HAP-1 (cell line): ENCODE results near the gene CAND1.

Experiments used
- DNase-seq, 2 experiments: peaks; one replicate each; pipeline ENCODE4 v3.0.0-alpha.2; 2016 to 2020; ENCODE audit warnings: low spot score in 2 of 2
- H3K27me3 ChIP-seq: fragments of 250-450 bp; sonication (Bioruptor Pico); 2 replicates; pipeline ENCODE4 v1.5.1; 2020; ENCODE audit warnings: low read depth, mild to moderate bottlenecking, moderate library complexity
- H3K36me3 ChIP-seq: fragments of 250-450 bp; sonication (Bioruptor Pico); replicated peaks from 2 replicates; pipeline ENCODE4 v1.5.1; 2020; ENCODE audit warnings: mild to moderate bottlenecking
- H3K4me1 ChIP-seq: fragments of 250-450 bp; sonication (Bioruptor Pico); 2 replicates; pipeline ENCODE4 v1.5.1; 2020; ENCODE audit warnings: mild to moderate bottlenecking
- H3K4me3 ChIP-seq: fragments of 250-450 bp; sonication (Bioruptor Pico); 2 replicates; pipeline ENCODE4 v1.5.1; 2020; ENCODE audit warnings: mild to moderate bottlenecking, moderate library complexity
- H3K9me3 ChIP-seq: fragments of 250-450 bp; sonication (Bioruptor Pico); 2 replicates; pipeline ENCODE4 v1.5.1; 2020; ENCODE audit warnings: mild to moderate bottlenecking, moderate library complexity
- in situ Hi-C: fragments of 300-500 bp; cut with MboI; formaldehyde crosslinking; loops from 3 replicates; pipeline ENCODE4 v1.14.3; 2020; ENCODE audit warnings: low sequenced_read_pairs, inconsistent platforms, mixed read lengths

The CAND1 gene

GRCh38 chr12:67299526-67299925 is 30.4 kb downstream of the CAND1 start:
- peaks cover 77% of the 10 kb centered on the region for H3K36me3 ChIP-seq
- no peaks in the 10 kb centered on the region for H3K27me3 ChIP-seq
- H3K4me3 ChIP-seq = no peak overlapping the region
- no peaks in the 10 kb centered on the region for H3K4me1 ChIP-seq
- in situ Hi-C loops = no loop called here
- DNase-seq = no peak
- H3K9me3 ChIP-seq = no peaks in the 10 kb centered on the region

GRCh38 chr12:67299926-67300325 is 30.8 kb downstream of the CAND1 start:
- H3K27me3 ChIP-seq = no peaks in the 10 kb centered on the region
- no peak for DNase-seq
- H3K36me3 ChIP-seq = peaks cover 77% of the 10 kb centered on the region
- no peaks in the 10 kb centered on the region for H3K9me3 ChIP-seq
- in situ Hi-C loops = no loop called here
- no peaks in the 10 kb centered on the region for H3K4me1 ChIP-seq
- no peak overlapping the region for H3K4me3 ChIP-seq

- Histone ChIP-seq H3K4me3 (no peak overlapping the region), H3K4me1 (no peaks in the 10 kb centered on the region), H3K9me3 (no peaks in the 10 kb centered on the region), H3K27me3 (no peaks in the 10 kb centered on the region), H3K36me3 (peaks cover 90% of the 10 kb centered on the region)
- in situ Hi-C loops = no loop called here
- no peak for DNase-seq
These were observed 33.0 kb downstream of the CAND1 start for GRCh38 chr12:67302162-67302561.

GRCh38 chr12:67305544-67305943 is 36.4 kb downstream of the CAND1 start:
- Histone ChIP-seq H3K36me3 (peaks cover 88% of the 10 kb centered on the region), H3K4me1 (peaks cover 10% of the 10 kb centered on the region), H3K4me3 (no peak overlapping the region), H3K9me3 (no peaks in the 10 kb centered on the region), H3K27me3 (no peaks in the 10 kb centered on the region)
- in situ Hi-C loops = no loop called here
- no peak for DNase-seq

- in situ Hi-C loops = no loop called here
- no peaks in the 10 kb centered on the region for H3K27me3 ChIP-seq
- H3K36me3 ChIP-seq = peaks cover 87% of the 10 kb centered on the region
These were observed 37.6 kb downstream of the CAND1 start for GRCh38 chr12:67306712-67307111.

GRCh38 chr12:67315661-67316060 is 46.5 kb downstream of the CAND1 start:
- no peak overlapping the region for H3K4me3 ChIP-seq
- in situ Hi-C loops = no loop called here
- no peak for DNase-seq
- H3K27me3 ChIP-seq = no peaks in the 10 kb centered on the region
- H3K4me1 ChIP-seq = no peaks in the 10 kb centered on the region
- H3K36me3 ChIP-seq = peaks cover 47% of the 10 kb centered on the region
- no peaks in the 10 kb centered on the region for H3K9me3 ChIP-seq

More at GRCh38 chr12:67306712-67307111, 37.6 kb downstream of the CAND1 start:
- no peak for DNase-seq
- H3K9me3 ChIP-seq = no peaks in the 10 kb centered on the region
- no peak overlapping the region for H3K4me3 ChIP-seq
- H3K4me1 ChIP-seq = peaks cover 10% of the 10 kb centered on the region

- Histone ChIP-seq H3K27me3 (no peaks in the 10 kb centered on the region), H3K4me3 (no peak overlapping the region), H3K36me3 (peaks cover 17% of the 10 kb centered on the region), H3K9me3 (no peaks in the 10 kb centered on the region), H3K4me1 (no peaks in the 10 kb centered on the region)
- DNase-seq = no peak
- in situ Hi-C loops = no loop called here
These were observed 49.6 kb downstream of the CAND1 start for GRCh38 chr12:67318786-67319185.

GRCh38 chr12:67319936-67320335 is 50.8 kb downstream of the CAND1 start:
- Histone ChIP-seq H3K4me3 (no peak overlapping the region), H3K36me3 (peaks cover 8% of the 10 kb centered on the region), H3K4me1 (no peaks in the 10 kb centered on the region), H3K27me3 (no peaks in the 10 kb centered on the region), H3K9me3 (no peaks in the 10 kb centered on the region)
- no peak for DNase-seq
- in situ Hi-C loops = no loop called here

GRCh38 chr12:67320614-67321295 is 51.6 kb downstream of the CAND1 start:
- DNase-seq = no peak
- H3K9me3 ChIP-seq = no peaks in the 10 kb centered on the region
- no peak overlapping the region for H3K4me3 ChIP-seq
- H3K4me1 ChIP-seq = no peaks in the 10 kb centered on the region
- in situ Hi-C loops = no loop called here
- peaks cover 8% of the 10 kb centered on the region for H3K36me3 ChIP-seq
- no peaks in the 10 kb centered on the region for H3K27me3 ChIP-seq

- Histone ChIP-seq H3K9me3 (no peaks in the 10 kb centered on the region), H3K4me3 (no peak overlapping the region), H3K36me3 (peaks cover 8% of the 10 kb centered on the region), H3K27me3 (no peaks in the 10 kb centered on the region), H3K4me1 (no peaks in the 10 kb centered on the region)
- no peak for DNase-seq
- in situ Hi-C loops = no loop called here
These were observed 53.4 kb downstream of the CAND1 start for GRCh38 chr12:67322580-67322979.

- Histone ChIP-seq H3K9me3 (no peaks in the 10 kb centered on the region), H3K27me3 (no peaks in the 10 kb centered on the region), H3K36me3 (peaks cover 8% of the 10 kb centered on the region), H3K4me3 (no peak overlapping the region), H3K4me1 (no peaks in the 10 kb centered on the region)
- DNase-seq = no peak
- in situ Hi-C loops = no loop called here
These were observed 53.8 kb downstream of the CAND1 start for GRCh38 chr12:67323007-67323406.

- Histone ChIP-seq H3K27me3 (no peaks in the 10 kb centered on the region), H3K4me3 (no peak overlapping the region), H3K4me1 (no peaks in the 10 kb centered on the region), H3K9me3 (no peaks in the 10 kb centered on the region), H3K36me3 (no peaks in the 10 kb centered on the region; the same call in 1 of the 2 replicates)
- in situ Hi-C loops = no loop called here
- no peak for DNase-seq
These were observed 57.5 kb downstream of the CAND1 start for GRCh38 chr12:67326637-67327036.

- H3K36me3 ChIP-seq = no peaks in the 10 kb centered on the region
- H3K9me3 ChIP-seq = no peaks in the 10 kb centered on the region
- in situ Hi-C loops = no loop called here
- no peaks in the 10 kb centered on the region for H3K4me1 ChIP-seq
- H3K27me3 ChIP-seq = no peaks in the 10 kb centered on the region
- DNase-seq = no peak
- no peak overlapping the region for H3K4me3 ChIP-seq
These were observed 58.3 kb downstream of the CAND1 start for GRCh38 chr12:67327466-67327865.

- in situ Hi-C loops = no loop called here
- H3K36me3 ChIP-seq = no peaks in the 10 kb centered on the region
These were observed 62.0 kb downstream of the CAND1 start for GRCh38 chr12:67331123-67331522.

GRCh38 chr12:67331828-67332227 is 62.7 kb downstream of the CAND1 start:
- no peaks in the 10 kb centered on the region for H3K27me3 ChIP-seq
- DNase-seq = no peak
- no peak overlapping the region for H3K4me3 ChIP-seq
- H3K9me3 ChIP-seq = no peaks in the 10 kb centered on the region
- no peaks in the 10 kb centered on the region for H3K4me1 ChIP-seq
- H3K36me3 ChIP-seq = no peaks in the 10 kb centered on the region
- in situ Hi-C loops = no loop called here

More at GRCh38 chr12:67331123-67331522, 62.0 kb downstream of the CAND1 start:
- Histone ChIP-seq H3K9me3 (no peaks in the 10 kb centered on the region), H3K27me3 (no peaks in the 10 kb centered on the region), H3K4me3 (no peak overlapping the region), H3K4me1 (no peaks in the 10 kb centered on the region)
- no peak for DNase-seq
